Measurements from ENCODE around the gene ARL4A. TPM values are rescaled to one million over a fixed set of nuclear protein-coding genes. Genes with fewer than 3 reads are reported as not detected.

Gene ARL4A
- total and polyA plus RNA-seq, 2 of the 8 experiments (the other 6 are each of a cell fraction or from before 2014, with no cell fraction given) = 14.5 to 29.2 TPM

- Histone ChIP-seq H3K23me2 (ENCODE audit: low read depth, low read length) (no peaks in the 10 kb centered on the region), H3K18ac (ENCODE audit: extremely low read depth, low read length) (no peak overlapping the region), H3K56ac (replicated peaks; ENCODE audit: insufficient read length, low read depth, low read length) (no peak overlapping the region), H3K79me2 (ENCODE audit: control insufficient read depth in 1 of 2, insufficient read depth in 2 of 2, low read length in 2 of 2) (peaks cover 0 to 12% of the 10 kb centered on the region in 2 experiments; a peak in 2 of 4 replicates), H3K4ac (replicated peaks; ENCODE audit: insufficient read length, low read depth, low read length) (no peak overlapping the region), H3K79me1 (ENCODE audit: low read depth, low read length) (no peaks in the 10 kb centered on the region), H2BK20ac (ENCODE audit: low read length) (no peak overlapping the region), H2BK12ac (ENCODE audit: low read depth, low read length) (no peak overlapping the region), H2BK15ac (ENCODE audit: low read length) (no peak overlapping the region), H2BK5ac (ENCODE audit: low read depth, low read length) (no peak overlapping the region), H4K5ac (ENCODE audit: insufficient read length, low read depth, low read length) (no peak overlapping the region), H3K36me3 (ENCODE audit: control insufficient read depth in 2 of 4, insufficient read depth in 4 of 4, low read length in 3 of 4) (no peaks in the 10 kb centered on the region), H2BK120ac (replicated peaks; ENCODE audit: low read depth, low read length) (no peak overlapping the region), H3K9ac (replicated peaks in 1 of 4; ENCODE audit: extremely low read depth in 1 of 4, low read depth in 3 of 4, low read length in 3 of 4) (no peak overlapping the region), H3K4me2 (ENCODE audit: insufficient read depth in 1 of 2, low read depth in 2 of 2, low read length in 2 of 2) (no peak overlapping the region), H4K8ac (ENCODE audit: extremely low read depth, insufficient read depth, low read length) (no peak overlapping the region), H4K20me1 (replicated peaks in 1 of 2; ENCODE audit: control insufficient read depth in 1 of 2, insufficient read depth in 2 of 2, low read length in 2 of 2) (no peaks in the 10 kb centered on the region), H3K27me3 (replicated peaks in 1 of 4; ENCODE audit: control insufficient read depth in 3 of 4, extremely low read depth in 1 of 4, insufficient read depth in 3 of 4, low read length in 3 of 4) (no peaks in the 10 kb centered on the region), H3K4me1 (replicated peaks in 1 of 4; ENCODE audit: control insufficient read depth in 3 of 4, insufficient read depth in 4 of 4, low read length in 3 of 4) (no peaks in the 10 kb centered on the region; a peak in 1 of 7 replicates), H3K4me3 (ENCODE audit: extremely low read depth in 1 of 4, insufficient read depth in 2 of 4, low read depth in 3 of 4, low read length in 4 of 4) (no peak overlapping the region), H2AK5ac (ENCODE audit: low read depth, low read length) (no peak overlapping the region), H4K91ac (replicated peaks; ENCODE audit: insufficient read length, low read length) (no peak overlapping the region), H3K9me3 (ENCODE audit: insufficient read depth in 2 of 2, low read depth in 1 of 2, low read length in 1 of 2) (peaks cover 6 to 7% of the 10 kb centered on the region in 2 experiments; a peak in 2 of 4 replicates), H3K27ac (ENCODE audit: low read depth, low read length) (no peak overlapping the region), H3K23ac (ENCODE audit: insufficient read length) (no peak overlapping the region), H3K14ac (ENCODE audit: insufficient read length) (no peak overlapping the region), H2AFZ (ENCODE audit: low read length) (no peak overlapping the region)
- ChIA-PET POLR2A (ENCODE audit: partially characterized antibody) (no interaction called here), CTCF (ENCODE audit: partially characterized antibody) (interaction anchor here (0.7 to 1.6 kb wide), 3 partner anchors 10 to 17 kb away, joined by 3 to 5 read pairs (median 3); partner anchors contain the start of gene ARL4A)
- no peak for TF ChIP-seq ZNF274 (IDR thresholded peaks at IDR 0.05; ENCODE audit: borderline replicate concordance, extremely low read depth, low read length)
- no peak for TF ChIP-seq CHD2 (IDR thresholded peaks at IDR 0.05; ENCODE audit: low read length)
- no peak for TF ChIP-seq KDM4A (IDR thresholded peaks at IDR 0.05; ENCODE audit: low read depth, low read length, severe bottlenecking)
- TF ChIP-seq EP300 (IDR thresholded peaks at IDR 0.05; ENCODE audit: borderline replicate concordance in 1 of 2, low read depth in 2 of 2, low read length in 2 of 2) = no peak
- DNase-seq (ENCODE audit: low read depth in 1 of 2, low spot score in 2 of 2) (no peak), FAIRE-seq (no peak)
- WGBS, 2 experiments (ENCODE audit: extremely low coverage in 1 of 2, insufficient coverage in 1 of 2, insufficient read length in 1 of 2, insufficient replicate concordance in 2 of 2, low coverage in 1 of 2, low lambda C conversion rate in 2 of 2, missing lambda C conversion rate in 1 of 2) = 94% methylated on average over 9 of the region's 10 CpGs; no CpG with 5 or more reads in 1 of the 2 experiments
Observed at GRCh38 chr7:12699299-12699698, 11.9 kb downstream of the ARL4A start.

Measured in H1 (cell line).